K562 (cell line): Measurements from ENCODE around the gene CTPS1. TPM values are rescaled to one million over a fixed set of nuclear protein-coding genes. Genes with fewer than 3 reads are reported as not detected.

Experiments
- HDAC1 ChIP-seq, 2 experiments: fragments of 450-650 bp; IDR thresholded peaks; 2 replicates each; pipeline ENCODE4 v1.6.1; 2016 to 2017; ENCODE audit warnings: inconsistent platforms in 1 of 2, mild to moderate bottlenecking in 1 of 2, moderate library complexity in 1 of 2
- HLTF ChIP-seq: fragments of 450-650 bp; IDR thresholded peaks from 2 replicates; pipeline ENCODE4 v1.6.1; 2016
- NCOA4 ChIP-seq: fragments of 450-650 bp; IDR thresholded peaks from 2 replicates; pipeline ENCODE4 v1.6.1; 2018; ENCODE audit warnings: mild to moderate bottlenecking; ENCODE audit not compliant: partially characterized antibody
- PHF21A ChIP-seq: fragments of 450-650 bp; IDR thresholded peaks from 2 replicates; pipeline ENCODE4 v1.6.1; 2017; ENCODE audit warnings: low read depth, borderline replicate concordance
- TAL1 ChIP-seq: fragments of 450-650 bp; IDR thresholded peaks from 2 replicates; pipeline ENCODE4 v1.6.1; 2016; ENCODE audit warnings: mild to moderate bottlenecking
- TEAD4 ChIP-seq, 2 experiments: sonication (generic) in 1 of 2; formaldehyde crosslinking in 1 of 2; IDR thresholded peaks; 2 replicates each; pipeline versions ENCODE4 v1.6.1 to v1.8.0; 2012 to 2022; ENCODE audit warnings: borderline replicate concordance in 1 of 2, inconsistent platforms in 1 of 2, low read length in 1 of 2, mild to moderate bottlenecking in 1 of 2, missing genetic modification reagents in 1 of 2
- U2AF2 ChIP-seq: fragments of 200-400 bp; formaldehyde crosslinking; optimal IDR thresholded peaks from 2 replicates; pipeline ENCODE3; 2017; ENCODE audit warnings: low read depth, mild to moderate bottlenecking, low read length
- polyA plus RNA-seq, 8 experiments: library from polyadenylated mRNA; depleted of rRNA in 4 of 8; stranded (reverse) in 5 of 8; unstranded in 3 of 8; fragments of >200 nt; fragmentation: Nextera tagmentation in 2 of 8; fragmentation: Illumina TruSeq in 1 of 8; extraction: Ambion mirVana in 2 of 8; extraction: Trizol in 1 of 8; gene quantifications; 2 replicates each; pipeline versions ENCODE4 v1.2.1 to v1.2.3, GENCODE V29; 2011 to 2014; ENCODE audit warnings: inconsistent platforms in 1 of 8, missing spikeins in 1 of 8
- total RNA-seq, 7 experiments: library from RNA; depleted of rRNA in 6 of 7; stranded (reverse); fragments of >200 nt in 6 of 7; fragmentation: Illumina TruSeq in 2 of 7; extraction: Trizol in 2 of 7; gene quantifications; 2 replicates each; pipeline versions ENCODE4 v1.2.1 to v1.2.3, GENCODE V29; 2011 to 2021; ENCODE audit warnings: low replicate concordance in 1 of 7
- TF ChIP-seq, protein P1 (sequence below): sonication (generic); formaldehyde crosslinking; IDR thresholded peaks from 2 replicates; pipeline ENCODE4 v1.8.0; 2022; ENCODE audit warnings: mild to moderate bottlenecking, missing genetic modification reagents
- TF ChIP-seq, protein P2 (sequence below): fragments of 250-450 bp; sonication (Bioruptor Pico); IDR thresholded peaks from 2 replicates; pipeline ENCODE4 v1.4.0; 2020

The CTPS1 gene
- total and polyA plus RNA-seq, 9 of the 15 experiments (the other 6 are each of a cell fraction or from before 2014, with no cell fraction given): 44.4 to 164 (median 87.7) TPM

DNA sequence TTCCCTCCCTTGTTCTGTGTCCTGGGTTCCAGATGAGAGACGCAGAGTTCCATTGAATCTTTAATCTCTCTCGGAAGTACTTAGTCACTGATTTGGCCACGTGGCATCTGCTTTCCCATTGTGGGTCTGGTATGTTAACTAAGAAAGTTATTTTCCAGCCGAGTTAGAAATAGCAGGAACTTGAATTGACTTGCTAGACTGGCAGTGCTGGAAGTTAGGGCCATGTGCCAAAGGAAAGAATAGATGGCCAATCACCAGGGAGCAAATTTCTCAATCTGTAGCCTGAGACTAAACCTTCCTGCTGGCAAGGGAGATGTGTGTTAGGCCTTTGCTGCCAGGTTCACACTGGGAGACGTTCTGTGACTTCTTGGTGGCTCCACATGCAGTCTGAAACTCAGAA, 66.2 kb downstream of the CTPS1 start (continued):
- TF ChIP-seq, protein P1, sequence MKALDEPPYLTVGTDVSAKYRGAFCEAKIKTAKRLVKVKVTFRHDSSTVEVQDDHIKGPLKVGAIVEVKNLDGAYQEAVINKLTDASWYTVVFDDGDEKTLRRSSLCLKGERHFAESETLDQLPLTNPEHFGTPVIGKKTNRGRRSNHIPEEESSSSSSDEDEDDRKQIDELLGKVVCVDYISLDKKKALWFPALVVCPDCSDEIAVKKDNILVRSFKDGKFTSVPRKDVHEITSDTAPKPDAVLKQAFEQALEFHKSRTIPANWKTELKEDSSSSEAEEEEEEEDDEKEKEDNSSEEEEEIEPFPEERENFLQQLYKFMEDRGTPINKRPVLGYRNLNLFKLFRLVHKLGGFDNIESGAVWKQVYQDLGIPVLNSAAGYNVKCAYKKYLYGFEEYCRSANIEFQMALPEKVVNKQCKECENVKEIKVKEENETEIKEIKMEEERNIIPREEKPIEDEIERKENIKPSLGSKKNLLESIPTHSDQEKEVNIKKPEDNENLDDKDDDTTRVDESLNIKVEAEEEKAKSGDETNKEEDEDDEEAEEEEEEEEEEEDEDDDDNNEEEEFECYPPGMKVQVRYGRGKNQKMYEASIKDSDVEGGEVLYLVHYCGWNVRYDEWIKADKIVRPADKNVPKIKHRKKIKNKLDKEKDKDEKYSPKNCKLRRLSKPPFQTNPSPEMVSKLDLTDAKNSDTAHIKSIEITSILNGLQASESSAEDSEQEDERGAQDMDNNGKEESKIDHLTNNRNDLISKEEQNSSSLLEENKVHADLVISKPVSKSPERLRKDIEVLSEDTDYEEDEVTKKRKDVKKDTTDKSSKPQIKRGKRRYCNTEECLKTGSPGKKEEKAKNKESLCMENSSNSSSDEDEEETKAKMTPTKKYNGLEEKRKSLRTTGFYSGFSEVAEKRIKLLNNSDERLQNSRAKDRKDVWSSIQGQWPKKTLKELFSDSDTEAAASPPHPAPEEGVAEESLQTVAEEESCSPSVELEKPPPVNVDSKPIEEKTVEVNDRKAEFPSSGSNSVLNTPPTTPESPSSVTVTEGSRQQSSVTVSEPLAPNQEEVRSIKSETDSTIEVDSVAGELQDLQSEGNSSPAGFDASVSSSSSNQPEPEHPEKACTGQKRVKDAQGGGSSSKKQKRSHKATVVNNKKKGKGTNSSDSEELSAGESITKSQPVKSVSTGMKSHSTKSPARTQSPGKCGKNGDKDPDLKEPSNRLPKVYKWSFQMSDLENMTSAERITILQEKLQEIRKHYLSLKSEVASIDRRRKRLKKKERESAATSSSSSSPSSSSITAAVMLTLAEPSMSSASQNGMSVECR (CRISPR knock-in tag): no peak
- TF ChIP-seq, protein P2, sequence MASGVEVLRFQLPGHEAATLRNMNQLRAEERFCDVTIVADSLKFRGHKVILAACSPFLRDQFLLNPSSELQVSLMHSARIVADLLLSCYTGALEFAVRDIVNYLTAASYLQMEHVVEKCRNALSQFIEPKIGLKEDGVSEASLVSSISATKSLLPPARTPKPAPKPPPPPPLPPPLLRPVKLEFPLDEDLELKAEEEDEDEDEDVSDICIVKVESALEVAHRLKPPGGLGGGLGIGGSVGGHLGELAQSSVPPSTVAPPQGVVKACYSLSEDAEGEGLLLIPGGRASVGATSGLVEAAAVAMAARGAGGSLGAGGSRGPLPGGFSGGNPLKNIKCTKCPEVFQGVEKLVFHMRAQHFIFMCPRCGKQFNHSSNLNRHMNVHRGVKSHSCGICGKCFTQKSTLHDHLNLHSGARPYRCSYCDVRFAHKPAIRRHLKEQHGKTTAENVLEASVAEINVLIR (CRISPR knock-in tag): no peak
- TF ChIP-seq TAL1 (no peak), TEAD4 (IDR thresholded peaks at IDR 0.05; ENCODE audit: low read length) (no peak), TEAD4 (CRISPR knock-in tag; IDR thresholded peaks at IDR 0.05; ENCODE audit: borderline replicate concordance) (no peak), HLTF (no peak), PHF21A (no peak), U2AF2 (no peak), HDAC1 (IDR thresholded peaks at IDR 0.05) (no peak), NCOA4 (no peak)
